Measurements from ENCODE around the gene FYB1. TPM values are rescaled to one million over a fixed set of nuclear protein-coding genes. Genes with fewer than 3 reads are reported as not detected.

The FYB1 gene
- total and polyA plus RNA-seq, 2 of the 8 experiments (the other 6 are each of a cell fraction or from before 2014, with no cell fraction given) = not detected

GRCh38 chr5:39171647-39172046 lies 47.7 kb downstream of the FYB1 start:
- no peaks in the 10 kb centered on the region for H3K9me3 ChIP-seq (ENCODE audit: insufficient read depth in 2 of 2, low read depth in 1 of 2, low read length in 1 of 2)
- no peak overlapping the region for H2BK120ac ChIP-seq (replicated peaks; ENCODE audit: low read depth, low read length)
- H2BK20ac ChIP-seq (ENCODE audit: low read length) = no peak overlapping the region
- WGBS, 2 experiments (ENCODE audit: extremely low coverage in 1 of 2, insufficient coverage in 1 of 2, insufficient read length in 1 of 2, insufficient replicate concordance in 2 of 2, low coverage in 1 of 2, low lambda C conversion rate in 2 of 2, missing lambda C conversion rate in 1 of 2) = 55% methylated on average over 4 of the region's 4 CpGs; no CpG with 5 or more reads in 1 of the 2 experiments
- H3K23me2 ChIP-seq (ENCODE audit: low read depth, low read length) = no peaks in the 10 kb centered on the region
- no peaks in the 10 kb centered on the region for H4K20me1 ChIP-seq (replicated peaks in 1 of 2; ENCODE audit: control insufficient read depth in 1 of 2, insufficient read depth in 2 of 2, low read length in 2 of 2)
- H4K91ac ChIP-seq (replicated peaks; ENCODE audit: insufficient read length, low read length) = no peak overlapping the region
- no peak overlapping the region for H3K4me3 ChIP-seq (ENCODE audit: extremely low read depth in 1 of 4, insufficient read depth in 2 of 4, low read depth in 3 of 4, low read length in 4 of 4)
- no peaks in the 10 kb centered on the region for H3K27me3 ChIP-seq (replicated peaks in 1 of 4; ENCODE audit: control insufficient read depth in 3 of 4, extremely low read depth in 1 of 4, insufficient read depth in 3 of 4, low read length in 3 of 4)
- no peak overlapping the region for H2AK5ac ChIP-seq (ENCODE audit: low read depth, low read length)
- CTCF ChIA-PET (ENCODE audit: partially characterized antibody) = no interaction called here
- DNase-seq (ENCODE audit: low read depth in 1 of 2, low spot score in 2 of 2) (no peak), FAIRE-seq (no peak)
- H3K79me2 ChIP-seq (ENCODE audit: control insufficient read depth in 1 of 2, insufficient read depth in 2 of 2, low read length in 2 of 2) = no peaks in the 10 kb centered on the region
- POLR2A ChIA-PET (ENCODE audit: partially characterized antibody) = no interaction called here
- H3K27ac ChIP-seq (ENCODE audit: low read depth, low read length) = no peak overlapping the region
- H3K18ac ChIP-seq (ENCODE audit: extremely low read depth, low read length) = no peak overlapping the region
- no peak overlapping the region for H3K56ac ChIP-seq (replicated peaks; ENCODE audit: insufficient read length, low read depth, low read length)
- peaks cover 0 to 6% (median 0%) of the 10 kb centered on the region in 4 experiments; a peak in 1 of 7 replicates for H3K4me1 ChIP-seq (replicated peaks in 1 of 4; ENCODE audit: control insufficient read depth in 3 of 4, insufficient read depth in 4 of 4, low read length in 3 of 4)
- TF ChIP-seq POLR2AphosphoS5 (IDR thresholded peaks at IDR 0.05; ENCODE audit: low read depth, low read length) = no peak
- no peak overlapping the region for H2AFZ ChIP-seq (ENCODE audit: low read length)
- no peak overlapping the region for H2BK5ac ChIP-seq (ENCODE audit: low read depth, low read length)
- H3K9ac ChIP-seq (replicated peaks in 1 of 4; ENCODE audit: extremely low read depth in 1 of 4, low read depth in 3 of 4, low read length in 3 of 4) = no peak overlapping the region
- no peak overlapping the region for H4K8ac ChIP-seq (ENCODE audit: extremely low read depth, insufficient read depth, low read length)
- H3K23ac ChIP-seq (ENCODE audit: insufficient read length) = no peak overlapping the region
- no peak overlapping the region for H3K4me2 ChIP-seq (ENCODE audit: insufficient read depth in 1 of 2, low read depth in 2 of 2, low read length in 2 of 2)
- H3K4ac ChIP-seq (replicated peaks; ENCODE audit: insufficient read length, low read depth, low read length) = no peak overlapping the region
- no peaks in the 10 kb centered on the region for H3K36me3 ChIP-seq (ENCODE audit: control insufficient read depth in 2 of 4, insufficient read depth in 4 of 4, low read length in 3 of 4)
- H3K79me1 ChIP-seq (ENCODE audit: low read depth, low read length) = no peaks in the 10 kb centered on the region
- H4K5ac ChIP-seq (ENCODE audit: insufficient read length, low read depth, low read length) = no peak overlapping the region
- H2BK15ac ChIP-seq (ENCODE audit: low read length) = no peak overlapping the region
- H3K14ac ChIP-seq (ENCODE audit: insufficient read length) = no peak overlapping the region
- H2BK12ac ChIP-seq (ENCODE audit: low read depth, low read length) = no peak overlapping the region

Data from H1 (cell line).